ENCODE data around the gene CCL16.

- TF ChIP-seq CTCF (conservative IDR thresholded peaks at IDR 0.05; ENCODE audit: low read length): no peak
- no peak for TF ChIP-seq EZH2phosphoT487 (IDR thresholded peaks at IDR 0.05; ENCODE audit: borderline replicate concordance)
Observed at GRCh38 chr17:35934760-35935159, 46.5 kb downstream of the CCL16 start.
